Ovary (tissue), 3 donors: ENCODE results near the gene ERAP2.

Experiments
- POLR2A ChIP-seq: fragments of 450-650 bp; IDR thresholded peaks from one replicate; pipeline ENCODE4 v1.6.1; 2017; ENCODE audit warnings: antibody characterized with exemption, mild to moderate bottlenecking, moderate library complexity
- TF ChIP-seq, protein P1 (sequence below), 3 donors: fragments of 450-650 bp in 2 of 3; fragments of 200-600 bp in 1 of 3; IDR thresholded peaks; one replicate each; pipeline versions ENCODE4 v1.5.1 to v1.8.0; 2016 to 2022; ENCODE audit warnings: antibody characterized with exemption in 3 of 3, mild to moderate bottlenecking in 1 of 3
- donor health status: DM: no; HTN: no; CAD: no.

- TF ChIP-seq, protein P1, sequence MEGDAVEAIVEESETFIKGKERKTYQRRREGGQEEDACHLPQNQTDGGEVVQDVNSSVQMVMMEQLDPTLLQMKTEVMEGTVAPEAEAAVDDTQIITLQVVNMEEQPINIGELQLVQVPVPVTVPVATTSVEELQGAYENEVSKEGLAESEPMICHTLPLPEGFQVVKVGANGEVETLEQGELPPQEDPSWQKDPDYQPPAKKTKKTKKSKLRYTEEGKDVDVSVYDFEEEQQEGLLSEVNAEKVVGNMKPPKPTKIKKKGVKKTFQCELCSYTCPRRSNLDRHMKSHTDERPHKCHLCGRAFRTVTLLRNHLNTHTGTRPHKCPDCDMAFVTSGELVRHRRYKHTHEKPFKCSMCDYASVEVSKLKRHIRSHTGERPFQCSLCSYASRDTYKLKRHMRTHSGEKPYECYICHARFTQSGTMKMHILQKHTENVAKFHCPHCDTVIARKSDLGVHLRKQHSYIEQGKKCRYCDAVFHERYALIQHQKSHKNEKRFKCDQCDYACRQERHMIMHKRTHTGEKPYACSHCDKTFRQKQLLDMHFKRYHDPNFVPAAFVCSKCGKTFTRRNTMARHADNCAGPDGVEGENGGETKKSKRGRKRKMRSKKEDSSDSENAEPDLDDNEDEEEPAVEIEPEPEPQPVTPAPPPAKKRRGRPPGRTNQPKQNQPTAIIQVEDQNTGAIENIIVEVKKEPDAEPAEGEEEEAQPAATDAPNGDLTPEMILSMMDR (IDR thresholded peaks at IDR 0.05) = no peak
- no peak for TF ChIP-seq POLR2A
These were observed 65.8 kb downstream of the ERAP2 start for GRCh38 chr5:96942078-96942477.
